ENCODE results near the gene NQO2.
"Not testable (repeated sequence)": the region's sequence is repeated elsewhere in the genome, so short reads cannot be mapped to it uniquely, and the experiment has no call there.

The NQO2 gene

GRCh38 chr6:3057063-3057770 lies 57.5 kb downstream of the NQO2 start:
- no peak for TF ChIP-seq SP1 (IDR thresholded peaks at IDR 0.05)
- TF ChIP-seq FOXK2 (IDR thresholded peaks at IDR 0.05): no peak
- no peak for TF ChIP-seq FOXM1 (IDR thresholded peaks at IDR 0.05; ENCODE audit: borderline replicate concordance)
- TF ChIP-seq BHLHE40 (IDR thresholded peaks at IDR 0.05; ENCODE audit: borderline replicate concordance): no peak
- no peak for TF ChIP-seq ARNT (IDR thresholded peaks at IDR 0.05)
- no peak for TF ChIP-seq PKNOX1 (IDR thresholded peaks at IDR 0.05)
- TF ChIP-seq ZNF384 (IDR thresholded peaks at IDR 0.05): no peak
- TF ChIP-seq TARDBP (IDR thresholded peaks at IDR 0.05): no peak
- TF ChIP-seq ELF4 (IDR thresholded peaks at IDR 0.05): no peak
- no peak for TF ChIP-seq FOXA1 (IDR thresholded peaks at IDR 0.05)
- TF ChIP-seq HDGF (IDR thresholded peaks at IDR 0.05; ENCODE audit: borderline replicate concordance): no peak
- TF ChIP-seq LEF1 (IDR thresholded peaks at IDR 0.05; ENCODE audit: borderline replicate concordance): no peak
- TF ChIP-seq CTBP1 (IDR thresholded peaks at IDR 0.05; ENCODE audit: borderline replicate concordance): no peak
- TF ChIP-seq NFRKB (IDR thresholded peaks at IDR 0.05): no peak
- TF ChIP-seq SUZ12 (IDR thresholded peaks at IDR 0.05): no peak
- TF ChIP-seq L3MBTL2 (conservative IDR thresholded peaks at IDR 0.05): no peak
- CTCF ChIA-PET: no interaction called here
- DNase-seq (ENCODE audit: extremely low spot score): no peak
- POLR2A ChIA-PET: interaction anchor here (1.1 kb wide), 1 partner anchor 57 kb away, joined by 3 read pairs; the partner anchor contains the start of gene NQO2

- no peak for TF ChIP-seq SP1 (IDR thresholded peaks at IDR 0.05)
- TF ChIP-seq PKNOX1 (IDR thresholded peaks at IDR 0.05): no peak
- no peak for TF ChIP-seq L3MBTL2 (conservative IDR thresholded peaks at IDR 0.05)
- TF ChIP-seq LEF1 (IDR thresholded peaks at IDR 0.05; ENCODE audit: borderline replicate concordance): no peak
- TF ChIP-seq FOXK2 (IDR thresholded peaks at IDR 0.05): no peak
- no peak for TF ChIP-seq HDGF (IDR thresholded peaks at IDR 0.05; ENCODE audit: borderline replicate concordance)
- no peak for TF ChIP-seq FOXA1 (IDR thresholded peaks at IDR 0.05)
- TF ChIP-seq ELF4 (IDR thresholded peaks at IDR 0.05): no peak
- no peak for DNase-seq (ENCODE audit: extremely low spot score)
- POLR2A ChIA-PET: interaction anchor here (1.4 kb wide), 1 partner anchor 69 kb away, joined by 5 read pairs; no protein-coding TSS in a partner anchor
- CTCF ChIA-PET: no interaction called here
Observed at GRCh38 chr6:3058957-3059356, 59.3 kb downstream of the NQO2 start.

GRCh38 chr6:3060092-3060491 lies 60.4 kb downstream of the NQO2 start:
- CTCF ChIA-PET: interaction anchor here (0.7 kb wide), 1 partner anchor 1089 kb away, joined by 4 read pairs; no protein-coding TSS in a partner anchor

GRCh38 chr6:3061501-3061941 lies 61.8 kb downstream of the NQO2 start:
- no peak for DNase-seq (ENCODE audit: extremely low spot score)
- ChIA-PET CTCF (interaction anchor here (1.0 kb wide), 1 partner anchor 60 kb away, joined by 3 read pairs; no protein-coding TSS in a partner anchor), POLR2A (no interaction called here)

More at GRCh38 chr6:3060092-3060491, 60.4 kb downstream of the NQO2 start:
- POLR2A ChIA-PET: interaction anchor here (1.4 kb wide), 1 partner anchor 71 kb away, joined by 5 read pairs; no protein-coding TSS in a partner anchor
- not testable (repeated sequence) for DNase-seq (ENCODE audit: extremely low spot score)

GRCh38 chr6:3063340-3063732 lies 63.6 kb downstream of the NQO2 start:
- POLR2A ChIA-PET: interaction anchor here (0.6 to 1.3 kb wide), 13 partner anchors 10 to 294 kb away, joined by 3 to 20 read pairs (median 3); partner anchors contain the start of genes NQO2, SERPINB1 and TUBB2A
- DNase-seq (ENCODE audit: extremely low spot score); CTCF ChIA-PET: not testable (repeated sequence)

More at GRCh38 chr6:3061501-3061941, 61.8 kb downstream of the NQO2 start:
- no peak for TF ChIP-seq SP1 (IDR thresholded peaks at IDR 0.05)
- TF ChIP-seq L3MBTL2 (conservative IDR thresholded peaks at IDR 0.05): no peak
- no peak for TF ChIP-seq LEF1 (IDR thresholded peaks at IDR 0.05; ENCODE audit: borderline replicate concordance)
- no peak for TF ChIP-seq FOXA1 (IDR thresholded peaks at IDR 0.05)
- no peak for TF ChIP-seq NFRKB (IDR thresholded peaks at IDR 0.05)
- TF ChIP-seq FOXM1 (IDR thresholded peaks at IDR 0.05; ENCODE audit: borderline replicate concordance): no peak
- TF ChIP-seq PKNOX1 (IDR thresholded peaks at IDR 0.05): no peak
- no peak for TF ChIP-seq BHLHE40 (IDR thresholded peaks at IDR 0.05; ENCODE audit: borderline replicate concordance)
- TF ChIP-seq HDGF (IDR thresholded peaks at IDR 0.05; ENCODE audit: borderline replicate concordance): no peak
- no peak for TF ChIP-seq SUZ12 (IDR thresholded peaks at IDR 0.05)
- no peak for TF ChIP-seq FOXK2 (IDR thresholded peaks at IDR 0.05)
- TF ChIP-seq ELF4 (IDR thresholded peaks at IDR 0.05): no peak
- TF ChIP-seq TARDBP (IDR thresholded peaks at IDR 0.05): no peak

GRCh38 chr6:3063733-3064700 lies 64.3 kb downstream of the NQO2 start:
- POLR2A ChIA-PET: interaction anchor here (0.6 to 1.3 kb wide), 14 partner anchors 11 to 295 kb away, joined by 3 to 20 read pairs (median 3); partner anchors contain the start of genes NQO2, SERPINB1 and TUBB2A
- peak; percentile 47; the same call in 1 of the 2 replicates for TF ChIP-seq TARDBP (IDR thresholded peaks at IDR 0.05)
- TF ChIP-seq NFRKB (IDR thresholded peaks at IDR 0.05): no peak
- TF ChIP-seq FOXM1 (IDR thresholded peaks at IDR 0.05; ENCODE audit: borderline replicate concordance): no peak
- no peak for TF ChIP-seq FOXA1 (IDR thresholded peaks at IDR 0.05)
- no peak for TF ChIP-seq ELF4 (IDR thresholded peaks at IDR 0.05)
- no peak for TF ChIP-seq ARNT (IDR thresholded peaks at IDR 0.05)
- TF ChIP-seq SUZ12 (IDR thresholded peaks at IDR 0.05): no peak
- peak; percentile 44 for TF ChIP-seq L3MBTL2 (conservative IDR thresholded peaks at IDR 0.05)
- no peak for TF ChIP-seq SP1 (IDR thresholded peaks at IDR 0.05)
- no peak for TF ChIP-seq FOXK2 (IDR thresholded peaks at IDR 0.05)
- TF ChIP-seq ZNF384 (IDR thresholded peaks at IDR 0.05): no peak
- TF ChIP-seq LEF1 (IDR thresholded peaks at IDR 0.05; ENCODE audit: borderline replicate concordance): no peak
- no peak for TF ChIP-seq HDGF (IDR thresholded peaks at IDR 0.05; ENCODE audit: borderline replicate concordance)
- peak; percentile 79 for DNase-seq (ENCODE audit: extremely low spot score)
- CTCF ChIA-PET: interaction anchor here (0.6 kb wide), 1 partner anchor 99 kb away, joined by 3 read pairs; no protein-coding TSS in a partner anchor
